ENCODE measurements around the gene AFMID. TPM values are rescaled to one million over a fixed set of nuclear protein-coding genes. Genes with fewer than 3 reads are reported as not detected.

AFMID gene
- total RNA-seq, 2 experiments from 2014 or later: 0.42 to 0.60 TPM

DNA sequence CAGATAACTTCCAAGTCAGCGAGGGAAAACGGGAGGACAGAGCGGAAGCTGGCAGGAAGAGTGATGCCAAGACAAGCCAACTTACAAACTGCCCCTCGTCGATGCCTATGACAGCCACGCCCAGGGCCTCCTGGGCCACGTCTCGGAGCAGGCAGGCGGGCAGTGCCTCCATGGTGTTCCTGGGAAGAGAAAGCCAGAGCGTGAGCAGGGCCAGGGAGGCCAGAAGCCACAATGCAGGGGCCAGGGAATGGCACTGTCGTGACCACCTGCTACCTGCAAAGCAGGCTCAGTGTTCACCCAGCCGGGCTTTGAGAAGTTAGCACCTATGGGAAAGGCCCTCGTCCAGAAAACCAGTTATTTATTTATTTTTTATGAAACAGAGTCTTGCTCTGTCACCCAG is 4.7 kb upstream of the AFMID start:
- H3K4me1 Mint-ChIP-seq (ENCODE audit: low read depth): peaks cover 11% of the 10 kb centered on the region
- Histone ChIP-seq H3K36me3 (ENCODE audit: insufficient read depth, low read length) (no peaks in the 10 kb centered on the region), H3K27ac (ENCODE audit: low read depth in 1 of 2, low read length in 2 of 2) (no peak overlapping the region), H3K4me1 (ENCODE audit: insufficient read depth, low read length) (peaks cover 14% of the 10 kb centered on the region), H3K4me3 (ENCODE audit: low read length) (no peak overlapping the region), H3K9me3 (ENCODE audit: control insufficient read depth in 1 of 2, insufficient read depth in 1 of 2, low read length in 2 of 2) (no peaks in the 10 kb centered on the region), H3K27me3 (ENCODE audit: control insufficient read depth in 1 of 2, insufficient read depth in 2 of 2, low read length in 2 of 2) (no peaks in the 10 kb centered on the region)
- H3K36me3 Mint-ChIP-seq (ENCODE audit: low read depth): no peaks in the 10 kb centered on the region
- no peak overlapping the region for H3K27ac Mint-ChIP-seq
- POLR2A ChIA-PET: no interaction called here
- H3K9me3 Mint-ChIP-seq: no peaks in the 10 kb centered on the region
- intact Hi-C loops (cut with DNase I, micrococcal nuclease): no loop called here
- no peak for DNase-seq
- CTCF ChIA-PET: no interaction called here
- TF ChIP-seq, protein P1, sequence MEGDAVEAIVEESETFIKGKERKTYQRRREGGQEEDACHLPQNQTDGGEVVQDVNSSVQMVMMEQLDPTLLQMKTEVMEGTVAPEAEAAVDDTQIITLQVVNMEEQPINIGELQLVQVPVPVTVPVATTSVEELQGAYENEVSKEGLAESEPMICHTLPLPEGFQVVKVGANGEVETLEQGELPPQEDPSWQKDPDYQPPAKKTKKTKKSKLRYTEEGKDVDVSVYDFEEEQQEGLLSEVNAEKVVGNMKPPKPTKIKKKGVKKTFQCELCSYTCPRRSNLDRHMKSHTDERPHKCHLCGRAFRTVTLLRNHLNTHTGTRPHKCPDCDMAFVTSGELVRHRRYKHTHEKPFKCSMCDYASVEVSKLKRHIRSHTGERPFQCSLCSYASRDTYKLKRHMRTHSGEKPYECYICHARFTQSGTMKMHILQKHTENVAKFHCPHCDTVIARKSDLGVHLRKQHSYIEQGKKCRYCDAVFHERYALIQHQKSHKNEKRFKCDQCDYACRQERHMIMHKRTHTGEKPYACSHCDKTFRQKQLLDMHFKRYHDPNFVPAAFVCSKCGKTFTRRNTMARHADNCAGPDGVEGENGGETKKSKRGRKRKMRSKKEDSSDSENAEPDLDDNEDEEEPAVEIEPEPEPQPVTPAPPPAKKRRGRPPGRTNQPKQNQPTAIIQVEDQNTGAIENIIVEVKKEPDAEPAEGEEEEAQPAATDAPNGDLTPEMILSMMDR (IDR thresholded peaks at IDR 0.05): no peak
- no peak for ATAC-seq (ENCODE audit: poor library complexity)
- no peak overlapping the region for H3K4me3 Mint-ChIP-seq
- no peaks in the 10 kb centered on the region for H3K27me3 Mint-ChIP-seq

DNA sequence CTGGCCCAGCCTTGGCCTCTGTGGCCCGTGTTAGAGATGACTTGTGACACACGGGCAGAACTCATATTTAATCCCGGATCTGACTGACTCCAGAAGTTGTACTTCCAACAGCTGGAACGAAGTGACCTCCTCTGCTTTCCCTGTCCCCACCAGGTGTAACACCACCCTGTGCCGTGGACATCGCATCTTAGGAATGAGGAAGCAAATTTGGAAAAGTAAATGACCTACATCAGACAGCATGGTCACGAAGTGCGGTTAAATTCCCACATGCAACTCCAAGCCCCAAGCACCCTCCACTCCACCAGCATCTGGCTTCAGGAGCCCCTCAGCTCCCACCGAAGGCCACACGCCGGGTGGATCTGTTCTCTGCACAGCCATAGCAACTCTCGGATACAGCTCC is 3.2 kb upstream of the AFMID start:
- CTCF ChIA-PET: interaction anchor here (1.3 kb wide), 1 partner anchor 10 kb away, joined by 3 read pairs; no protein-coding TSS in a partner anchor
- Mint-ChIP-seq H3K9me3 (no peaks in the 10 kb centered on the region), H3K4me1 (ENCODE audit: low read depth) (peaks cover 16% of the 10 kb centered on the region), H3K27me3 (no peaks in the 10 kb centered on the region), H3K36me3 (ENCODE audit: low read depth) (no peaks in the 10 kb centered on the region), H3K4me3 (no peak overlapping the region), H3K27ac (no peak overlapping the region)
- Histone ChIP-seq H3K9me3 (ENCODE audit: control insufficient read depth in 1 of 2, insufficient read depth in 1 of 2, low read length in 2 of 2) (no peaks in the 10 kb centered on the region), H3K27ac (ENCODE audit: low read depth in 1 of 2, low read length in 2 of 2) (no peak overlapping the region), H3K36me3 (ENCODE audit: insufficient read depth, low read length) (no peaks in the 10 kb centered on the region), H3K4me3 (ENCODE audit: low read length) (no peak overlapping the region), H3K4me1 (ENCODE audit: insufficient read depth, low read length) (peaks cover 22% of the 10 kb centered on the region), H3K27me3 (ENCODE audit: control insufficient read depth in 1 of 2, insufficient read depth in 2 of 2, low read length in 2 of 2) (no peaks in the 10 kb centered on the region)
- intact Hi-C loops (cut with DNase I, micrococcal nuclease): no loop called here
- POLR2A ChIA-PET: no interaction called here
- no peak for ATAC-seq (ENCODE audit: poor library complexity)
- no peak for DNase-seq
- TF ChIP-seq, protein P1 (IDR thresholded peaks at IDR 0.05): no peak

DNA sequence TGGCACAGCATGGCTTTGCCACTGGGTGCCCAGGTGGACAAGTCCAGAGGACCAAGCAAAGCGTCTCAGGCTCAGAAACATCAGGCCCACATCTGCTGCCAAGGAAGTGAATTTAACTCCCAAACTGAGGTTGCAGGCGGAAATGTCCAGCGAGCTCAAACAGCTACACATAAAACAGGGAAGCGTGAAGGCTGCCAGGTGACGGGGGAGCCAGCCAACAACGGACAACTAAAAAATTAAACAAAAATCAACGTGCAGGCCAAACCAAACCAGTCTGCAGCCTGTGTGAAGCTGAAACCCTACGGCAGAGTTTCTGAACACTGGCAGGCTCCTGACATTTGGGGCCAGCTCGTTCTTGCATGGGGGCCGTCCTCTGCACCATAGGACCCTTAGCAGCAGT is 2.8 kb upstream of the AFMID start:
- no peak overlapping the region for H3K4me3 Mint-ChIP-seq
- Histone ChIP-seq H3K4me1 (ENCODE audit: insufficient read depth, low read length) (peaks cover 22% of the 10 kb centered on the region), H3K27me3 (ENCODE audit: control insufficient read depth in 1 of 2, insufficient read depth in 2 of 2, low read length in 2 of 2) (no peaks in the 10 kb centered on the region), H3K36me3 (ENCODE audit: insufficient read depth, low read length) (no peaks in the 10 kb centered on the region), H3K9me3 (ENCODE audit: control insufficient read depth in 1 of 2, insufficient read depth in 1 of 2, low read length in 2 of 2) (no peaks in the 10 kb centered on the region), H3K4me3 (ENCODE audit: low read length) (no peak overlapping the region), H3K27ac (ENCODE audit: low read depth in 1 of 2, low read length in 2 of 2) (no peak overlapping the region)
- ChIA-PET CTCF (interaction anchor here (1.3 kb wide), 1 partner anchor 11 kb away, joined by 3 read pairs; no protein-coding TSS in a partner anchor), POLR2A (no interaction called here)
- no peaks in the 10 kb centered on the region for H3K36me3 Mint-ChIP-seq (ENCODE audit: low read depth)
- no peaks in the 10 kb centered on the region for H3K27me3 Mint-ChIP-seq
- H3K4me1 Mint-ChIP-seq (ENCODE audit: low read depth): peaks cover 16% of the 10 kb centered on the region
- TF ChIP-seq, protein P1 (IDR thresholded peaks at IDR 0.05): no peak
- no peaks in the 10 kb centered on the region for H3K9me3 Mint-ChIP-seq
- no peak overlapping the region for H3K27ac Mint-ChIP-seq
- DNase-seq (no peak), ATAC-seq (ENCODE audit: poor library complexity) (no peak)
- intact Hi-C loops (cut with DNase I, micrococcal nuclease): no loop called here

Measured in CD4-positive, alpha-beta T cell (primary cell).